H9 (cell line): Measurements from ENCODE around the gene SLC23A2. TPM values are rescaled to one million over a fixed set of nuclear protein-coding genes. Genes with fewer than 3 reads are reported as not detected.
A peak's percentile ranks its signal among the peaks of the same experiment; 100 is the strongest.

Experiments
- DNase-seq: peaks from one replicate; pipeline ENCODE4 v3.0.0-alpha.2; 2017
- H2AFZ ChIP-seq: one replicate; pipeline ENCODE4 v1.6.1; 2013; ENCODE audit warnings: mild to moderate bottlenecking, low read length, control low read depth, moderate library complexity
- H2AK5ac ChIP-seq: 2 replicates; pipeline ENCODE4 v1.6.1; 2013; ENCODE audit warnings: low read length, control low read depth, mixed read lengths; ENCODE audit not compliant: insufficient read length
- H2BK120ac ChIP-seq: one replicate; pipeline ENCODE4 v1.6.1; 2013; ENCODE audit warnings: low read depth, mild to moderate bottlenecking, low read length, control low read depth, inconsistent platforms; ENCODE audit not compliant: poor library complexity, severe bottlenecking
- H2BK12ac ChIP-seq: 2 replicates; pipeline ENCODE4 v1.6.1; 2013; ENCODE audit warnings: low read length, control low read depth, mixed read lengths, low read depth; ENCODE audit not compliant: insufficient read length
- H2BK15ac ChIP-seq: 2 replicates; pipeline ENCODE4 v1.6.1; 2013; ENCODE audit warnings: low read depth, low read length, control low read depth
- H2BK20ac ChIP-seq: one replicate; pipeline ENCODE4 v1.6.1; 2013; ENCODE audit warnings: low read depth, mild to moderate bottlenecking, low read length, control low read depth, inconsistent platforms; ENCODE audit not compliant: poor library complexity, severe bottlenecking
- H2BK5ac ChIP-seq: 2 replicates; pipeline ENCODE4 v1.6.1; 2013; ENCODE audit warnings: low read length, control low read depth, mixed read lengths; ENCODE audit not compliant: insufficient read length
- H3K14ac ChIP-seq: 2 replicates; pipeline ENCODE4 v1.6.1; 2013; ENCODE audit warnings: low read length, control low read depth; ENCODE audit not compliant: insufficient read depth
- H3K18ac ChIP-seq: 2 replicates; pipeline ENCODE4 v1.6.1; 2013; ENCODE audit warnings: low read depth, mild to moderate bottlenecking, mixed read lengths, low read length, control low read depth; ENCODE audit not compliant: insufficient read length
- H3K23ac ChIP-seq: 2 replicates; pipeline ENCODE4 v1.6.1; 2013; ENCODE audit warnings: low read length, control low read depth, mixed read lengths, low read depth; ENCODE audit not compliant: insufficient read length
- H3K23me2 ChIP-seq: 2 replicates; pipeline ENCODE4 v1.6.1; 2013; ENCODE audit warnings: low read depth, mild to moderate bottlenecking, mixed read lengths, low read length, control low read depth; ENCODE audit not compliant: insufficient read length, poor library complexity, severe bottlenecking
- H3K27ac ChIP-seq: 2 replicates; pipeline ENCODE4 v1.5.1; 2013; ENCODE audit warnings: low read length, control low read depth, mixed read lengths, low read depth; ENCODE audit not compliant: insufficient read length
- H3K27me3 ChIP-seq: 2 replicates; pipeline ENCODE4 v1.6.1; 2013; ENCODE audit warnings: low read length, control low read depth, inconsistent platforms; ENCODE audit not compliant: insufficient read depth
- H3K4ac ChIP-seq: 2 replicates; pipeline ENCODE4 v1.6.1; 2013; ENCODE audit warnings: low read depth, mild to moderate bottlenecking, control low read depth, inconsistent platforms, low read length, moderate library complexity
- H3K4me1 ChIP-seq: 2 replicates; pipeline ENCODE4 v1.6.1; 2013; ENCODE audit warnings: low read length, control low read depth, inconsistent platforms; ENCODE audit not compliant: insufficient read depth
- H3K4me2 ChIP-seq: 2 replicates; pipeline ENCODE4 v1.6.1; 2013; ENCODE audit warnings: low read length, control low read depth, mixed read lengths; ENCODE audit not compliant: insufficient read length, insufficient read depth
- H3K56ac ChIP-seq: 2 replicates; pipeline ENCODE4 v1.6.1; 2013; ENCODE audit warnings: low read depth, mild to moderate bottlenecking, mixed read lengths, low read length, control low read depth; ENCODE audit not compliant: insufficient read length
- H3K79me1 ChIP-seq: 2 replicates; pipeline ENCODE4 v1.6.1; 2013; ENCODE audit warnings: low read depth, mild to moderate bottlenecking, moderate library complexity, low read length, control low read depth, inconsistent platforms; ENCODE audit not compliant: insufficient read depth, poor library complexity, severe bottlenecking
- H3K79me2 ChIP-seq: 2 replicates; pipeline ENCODE4 v1.6.1; 2013; ENCODE audit warnings: low read length, control low read depth, inconsistent platforms; ENCODE audit not compliant: insufficient read depth
- H3K9ac ChIP-seq: 2 replicates; pipeline ENCODE4 v1.6.1; 2013; ENCODE audit warnings: low read length, control low read depth, mixed read lengths; ENCODE audit not compliant: insufficient read length; ENCODE audit errors: extremely low read depth
- H3K9me3 ChIP-seq: one replicate; pipeline ENCODE4 v1.6.1; 2013; ENCODE audit warnings: low read depth, low read length, inconsistent platforms; ENCODE audit not compliant: control insufficient read depth
- H3T11ph ChIP-seq: one replicate; pipeline ENCODE4 v1.6.1; 2013; ENCODE audit warnings: mild to moderate bottlenecking, low read length, control low read depth, inconsistent platforms
- H4K20me1 ChIP-seq: one replicate; pipeline ENCODE4 v1.6.1; 2013; ENCODE audit not compliant: control insufficient read depth, insufficient read length, insufficient read depth
- H4K5ac ChIP-seq: 2 replicates; pipeline ENCODE4 v1.6.1; 2013; ENCODE audit warnings: low read depth, mild to moderate bottlenecking, mixed read lengths, low read length, control low read depth; ENCODE audit not compliant: insufficient read length
- H4K8ac ChIP-seq: replicated peaks from 2 replicates; pipeline ENCODE4 v1.6.1; 2013; ENCODE audit warnings: low read length, control low read depth, mixed read lengths, low read depth; ENCODE audit not compliant: insufficient read length
- H4K91ac ChIP-seq: 2 replicates; pipeline ENCODE4 v1.6.1; 2013; ENCODE audit warnings: low read depth, mild to moderate bottlenecking, moderate library complexity, mixed read lengths, low read length, control low read depth; ENCODE audit not compliant: insufficient read length
- H3K27ac Mint-ChIP-seq, 3 experiments: 2 replicates in 2 of 3; 3 replicates in 1 of 3; pipeline ENCODE4 v1.8.0; 2020 to 2021; ENCODE audit warnings: mixed read lengths in 3 of 3, mild to moderate bottlenecking in 1 of 3, moderate library complexity in 1 of 3
- H3K27me3 Mint-ChIP-seq: 2 replicates; pipeline ENCODE4 v1.8.0; 2021; ENCODE audit warnings: low read depth, mild to moderate bottlenecking, moderate library complexity, mixed read lengths
- H3K36me3 Mint-ChIP-seq, 3 experiments: 2 replicates in 2 of 3; 3 replicates in 1 of 3; pipeline ENCODE4 v1.8.0; 2020 to 2021; ENCODE audit warnings: low read depth in 3 of 3, mixed read lengths in 3 of 3; ENCODE audit not compliant: insufficient read depth in 1 of 3
- H3K4me1 Mint-ChIP-seq, 2 experiments: 2 replicates each; pipeline ENCODE4 v1.8.0; 2020; ENCODE audit warnings: mixed read lengths in 2 of 2
- H3K4me3 Mint-ChIP-seq, 2 experiments: 2 replicates in 1 of 2; 3 replicates in 1 of 2; pipeline ENCODE4 v1.8.0; 2020 to 2021; ENCODE audit warnings: mild to moderate bottlenecking in 2 of 2, mixed read lengths in 2 of 2, moderate library complexity in 1 of 2
- H3K9me3 Mint-ChIP-seq, 2 experiments: 2 replicates in 1 of 2; 3 replicates in 1 of 2; pipeline ENCODE4 v1.8.0; 2020; ENCODE audit warnings: mild to moderate bottlenecking in 2 of 2, mixed read lengths in 2 of 2, moderate library complexity in 1 of 2
- WGBS: extraction: QIAGEN DNeasy Blood & Tissue Kit; methylation state at CpG from one replicate; pipeline ENCODE4 v1.1.7; 2013; ENCODE audit warnings: missing lambda C conversion rate, low lambda C conversion rate, mixed read lengths; ENCODE audit not compliant: insufficient read length; ENCODE audit errors: extremely low coverage; 5-methylcytosine and 5-hydroxymethylcytosine counted together
- total RNA-seq: library from RNA; stranded (reverse); gene quantifications from 2 replicates; pipeline ENCODE4 v1.2.1, GENCODE V29; 2021
- TF ChIP-seq, protein P1 (sequence below): fragments of 200-600 bp; sonication (generic); conservative IDR thresholded peaks from 3 replicates; pipeline ENCODE4 v1.8.0; 2021; ENCODE audit warnings: antibody characterized with exemption, mild to moderate bottlenecking

SLC23A2 gene
- total RNA-seq, 1 experiment from 2014 or later, result 16.5 TPM

- Histone ChIP-seq H2BK15ac (no peak overlapping the region), H2BK120ac (no peak overlapping the region), H4K5ac (no peak overlapping the region), H3K4me1 (no peaks in the 10 kb centered on the region), H2BK5ac (no peak overlapping the region), H3K9ac (no peak overlapping the region), H2BK12ac (no peak overlapping the region), H4K8ac (no peak overlapping the region), H3K79me1 (no peaks in the 10 kb centered on the region), H3K4ac (no peak overlapping the region), H3K79me2 (no peaks in the 10 kb centered on the region), H2AK5ac (no peak overlapping the region), H3K23ac (no peak overlapping the region), H3K27me3 (no peaks in the 10 kb centered on the region), H3K18ac (no peak overlapping the region), H3K56ac (no peak overlapping the region), H3K4me2 (no peak overlapping the region), H3T11ph (no peak overlapping the region), H3K9me3 (no peaks in the 10 kb centered on the region), H4K20me1 (no peaks in the 10 kb centered on the region), H2AFZ (no peak overlapping the region), H3K14ac (no peak overlapping the region), H4K91ac (no peak overlapping the region), H3K27ac (no peak overlapping the region), H2BK20ac (no peak overlapping the region), H3K23me2 (no peaks in the 10 kb centered on the region)
- Mint-ChIP-seq H3K27me3 (no peaks in the 10 kb centered on the region), H3K36me3 (peaks cover 0 to 4% (median 0%) of the 10 kb centered on the region in 3 experiments; a peak in 1 of 7 replicates), H3K4me3 (no peak overlapping the region), H3K27ac (peak overlapping the region in 1 of 3 experiments; percentile 94; a peak in 1 of 7 replicates), H3K4me1 (peaks cover 10 to 18% of the 10 kb centered on the region in 2 experiments), H3K9me3 (no peaks in the 10 kb centered on the region)
- TF ChIP-seq, protein P1, sequence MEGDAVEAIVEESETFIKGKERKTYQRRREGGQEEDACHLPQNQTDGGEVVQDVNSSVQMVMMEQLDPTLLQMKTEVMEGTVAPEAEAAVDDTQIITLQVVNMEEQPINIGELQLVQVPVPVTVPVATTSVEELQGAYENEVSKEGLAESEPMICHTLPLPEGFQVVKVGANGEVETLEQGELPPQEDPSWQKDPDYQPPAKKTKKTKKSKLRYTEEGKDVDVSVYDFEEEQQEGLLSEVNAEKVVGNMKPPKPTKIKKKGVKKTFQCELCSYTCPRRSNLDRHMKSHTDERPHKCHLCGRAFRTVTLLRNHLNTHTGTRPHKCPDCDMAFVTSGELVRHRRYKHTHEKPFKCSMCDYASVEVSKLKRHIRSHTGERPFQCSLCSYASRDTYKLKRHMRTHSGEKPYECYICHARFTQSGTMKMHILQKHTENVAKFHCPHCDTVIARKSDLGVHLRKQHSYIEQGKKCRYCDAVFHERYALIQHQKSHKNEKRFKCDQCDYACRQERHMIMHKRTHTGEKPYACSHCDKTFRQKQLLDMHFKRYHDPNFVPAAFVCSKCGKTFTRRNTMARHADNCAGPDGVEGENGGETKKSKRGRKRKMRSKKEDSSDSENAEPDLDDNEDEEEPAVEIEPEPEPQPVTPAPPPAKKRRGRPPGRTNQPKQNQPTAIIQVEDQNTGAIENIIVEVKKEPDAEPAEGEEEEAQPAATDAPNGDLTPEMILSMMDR, result no peak
- WGBS, result no CpG with 5 or more reads among the region's 1 CpG
- DNase-seq, result no peak
These were observed 192.4 kb downstream of the SLC23A2 start for GRCh38 chr20:4808872-4809271.
